Fibroblast of pulmonary artery (primary cell): ENCODE results near the gene CCDC40.
"Not testable (repeated sequence)": the region's sequence is repeated elsewhere in the genome, so short reads cannot be mapped to it uniquely, and the experiment has no call there.

Experiments used
- DNase-seq: peaks from one replicate; pipeline ENCODE4 v3.0.0-alpha.2; 2010; ENCODE audit warnings: low read depth
- H3K4me3 ChIP-seq: replicated peaks from 2 replicates; pipeline ENCODE4 v1.5.1; 2011; ENCODE audit warnings: low read depth, mild to moderate bottlenecking, control low read depth, low read length, moderate library complexity
- CTCF ChIP-seq: IDR thresholded peaks from 2 replicates; pipeline ENCODE4 v1.5.1; 2011; ENCODE audit warnings: mild to moderate bottlenecking, control low read depth, low read length, inconsistent platforms; ENCODE audit errors: missing control alignments

CCDC40 gene

GRCh38 chr17:80087346-80088265, 51.2 kb downstream of the CCDC40 start:
- no peak for TF ChIP-seq CTCF
- DNase-seq: no peak

GRCh38 chr17:80089762-80090161, 53.3 kb downstream of the CCDC40 start:
- no peak for DNase-seq
- no peak overlapping the region for H3K4me3 ChIP-seq
- TF ChIP-seq CTCF: no peak

More at GRCh38 chr17:80087346-80088265, 51.2 kb downstream of the CCDC40 start:
- no peak overlapping the region for H3K4me3 ChIP-seq

- not testable (repeated sequence) for DNase-seq, H3K4me3 ChIP-seq
Measured at GRCh38 chr17:80090164-80090563, 53.7 kb downstream of the CCDC40 start.

- H3K4me3 ChIP-seq: no peak overlapping the region
- no peak for TF ChIP-seq CTCF
- no peak for DNase-seq
Measured at GRCh38 chr17:80091376-80091775, 54.9 kb downstream of the CCDC40 start.

GRCh38 chr17:80092959-80093358, 56.5 kb downstream of the CCDC40 start:
- DNase-seq: no peak
- TF ChIP-seq CTCF: no peak
- H3K4me3 ChIP-seq: no peak overlapping the region

- DNase-seq: no peak
- no peak overlapping the region for H3K4me3 ChIP-seq
- TF ChIP-seq CTCF: no peak
Measured at GRCh38 chr17:80095038-80095843, 58.8 kb downstream of the CCDC40 start.

- TF ChIP-seq CTCF: no peak
- no peak for DNase-seq
- no peak overlapping the region for H3K4me3 ChIP-seq
Measured at GRCh38 chr17:80095844-80096475, 59.5 kb downstream of the CCDC40 start.
